Measurements from ENCODE around the gene TXNRD2.
"Not testable (repeated sequence)": the region's sequence is repeated elsewhere in the genome, so short reads cannot be mapped to it uniquely, and the experiment has no call there.

GRCh38 chr22:19935123-19935718 is 6.4 kb downstream of the TXNRD2 start:
- not testable (repeated sequence) for TF ChIP-seq CTCF, POLR2A (IDR thresholded peaks at IDR 0.05)
